Ascending aorta (tissue), 2 donors: ENCODE data around the gene IL22RA2. TPM values are rescaled to one million over a fixed set of nuclear protein-coding genes. Genes with fewer than 3 reads are reported as not detected.
"Not testable (repeated sequence)": the region's sequence is repeated elsewhere in the genome, so short reads cannot be mapped to it uniquely, and the experiment has no call there.

Experiments used
- DNase-seq, 2 donors: peaks; one replicate each; pipeline ENCODE4 v3.0.0-alpha.2; 2019; ENCODE audit warnings: low spot score in 2 of 2
- H3K27ac ChIP-seq, 2 donors: fragments of 200-600 bp; sonication (generic); one replicate each; pipeline ENCODE4 v1.5.1; 2016 to 2017; ENCODE audit warnings: mild to moderate bottlenecking in 1 of 2
- H3K27me3 ChIP-seq: fragments of 200-600 bp; sonication (generic); one replicate; pipeline ENCODE4 v1.5.1; 2017
- H3K36me3 ChIP-seq, 2 donors: fragments of 200-600 bp; sonication (generic); one replicate each; pipeline ENCODE4 v1.5.1; 2016
- H3K4me1 ChIP-seq, 2 donors: fragments of 200-600 bp; sonication (generic); one replicate each; pipeline ENCODE4 v1.5.1; 2016 to 2017; ENCODE audit warnings: mild to moderate bottlenecking in 1 of 2
- H3K4me3 ChIP-seq, 2 donors: fragments of 200-600 bp; sonication (generic); one replicate each; pipeline ENCODE4 v1.5.1; 2016 to 2017; ENCODE audit warnings: mild to moderate bottlenecking in 1 of 2
- H3K9me3 ChIP-seq, 2 donors: fragments of 200-600 bp; sonication (generic); one replicate each; pipeline ENCODE4 v1.5.1; 2016
- CTCF ChIP-seq, 3 experiments: fragments of 200-600 bp in 2 of 3; fragments of 450-650 bp in 1 of 3; sonication (generic) in 2 of 3; IDR thresholded peaks; one replicate each; pipeline ENCODE4 v1.5.1; 2016 to 2019; ENCODE audit warnings: antibody characterized with exemption in 3 of 3, mild to moderate bottlenecking in 1 of 3, moderate library complexity in 1 of 3
- intact Hi-C: fragments of 100-400 bp; cut with DNase I; formaldehyde crosslinking; loops from one replicate; pipeline ENCODE4 v1.15.1; 2023
- total RNA-seq: library from RNA; depleted of rRNA; stranded (reverse); fragments of >200 nt; gene quantifications from one replicate; pipeline ENCODE4 v1.1.0, GENCODE V29; 2016

IL22RA2 gene
- total RNA-seq, 1 donor from 2014 or later = not detected

- H3K4me1 ChIP-seq = no peaks in the 10 kb centered on the region
- no peak overlapping the region for H3K4me3 ChIP-seq
- no peak for TF ChIP-seq CTCF (IDR thresholded peaks at IDR 0.05)
- no peaks in the 10 kb centered on the region for H3K27me3 ChIP-seq
- H3K27ac ChIP-seq = no peak overlapping the region
- no peaks in the 10 kb centered on the region for H3K36me3 ChIP-seq
- peaks cover 0 to 3% of the 10 kb centered on the region in 2 donors for H3K9me3 ChIP-seq
- DNase-seq = no peak
- intact Hi-C loops = no loop called here
Measured at GRCh38 chr6:137115658-137116057, 57.8 kb downstream of the IL22RA2 start.

- intact Hi-C loops = no loop called here
- no peak for DNase-seq
- no peaks in the 10 kb centered on the region for H3K36me3 ChIP-seq
- H3K4me3 ChIP-seq = no peak overlapping the region
- no peaks in the 10 kb centered on the region for H3K9me3 ChIP-seq
- no peak for TF ChIP-seq CTCF (IDR thresholded peaks at IDR 0.05)
- no peaks in the 10 kb centered on the region for H3K27me3 ChIP-seq
- no peaks in the 10 kb centered on the region for H3K4me1 ChIP-seq
- no peak overlapping the region for H3K27ac ChIP-seq
Measured at GRCh38 chr6:137112067-137112355, 61.4 kb downstream of the IL22RA2 start.

- no peak for TF ChIP-seq CTCF (IDR thresholded peaks at IDR 0.05)
- intact Hi-C loops = no loop called here
Measured at GRCh38 chr6:137111296-137112066, 62.0 kb downstream of the IL22RA2 start.

GRCh38 chr6:137107767-137108105 is 65.7 kb downstream of the IL22RA2 start:
- no peak overlapping the region for H3K4me3 ChIP-seq
- no peaks in the 10 kb centered on the region for H3K4me1 ChIP-seq
- intact Hi-C loops = no loop called here
- no peak for DNase-seq
- TF ChIP-seq CTCF (IDR thresholded peaks at IDR 0.05) = no peak
- no peak overlapping the region for H3K27ac ChIP-seq
- no peaks in the 10 kb centered on the region for H3K27me3 ChIP-seq
- no peaks in the 10 kb centered on the region for H3K36me3 ChIP-seq
- H3K9me3 ChIP-seq = no peaks in the 10 kb centered on the region

More at GRCh38 chr6:137111296-137112066, 62.0 kb downstream of the IL22RA2 start:
- H3K27ac ChIP-seq = no peak overlapping the region
- H3K36me3 ChIP-seq = no peaks in the 10 kb centered on the region
- no peak overlapping the region for H3K4me3 ChIP-seq
- no peaks in the 10 kb centered on the region for H3K4me1 ChIP-seq
- no peaks in the 10 kb centered on the region for H3K9me3 ChIP-seq
- no peak for DNase-seq
- H3K27me3 ChIP-seq = no peaks in the 10 kb centered on the region

- H3K4me3 ChIP-seq, H3K27ac ChIP-seq, H3K27me3 ChIP-seq, H3K9me3 ChIP-seq, intact Hi-C loops, H3K4me1 ChIP-seq, DNase-seq, H3K36me3 ChIP-seq: not testable (repeated sequence)
Measured at GRCh38 chr6:137107047-137107766, 66.2 kb downstream of the IL22RA2 start.

- DNase-seq = no peak
- Histone ChIP-seq H3K9me3 (no peaks in the 10 kb centered on the region), H3K4me1 (no peaks in the 10 kb centered on the region), H3K4me3 (no peak overlapping the region), H3K36me3 (no peaks in the 10 kb centered on the region), H3K27ac (no peak overlapping the region), H3K27me3 (no peaks in the 10 kb centered on the region)
- no peak for TF ChIP-seq CTCF (IDR thresholded peaks at IDR 0.05)
- intact Hi-C loops = no loop called here
Measured at GRCh38 chr6:137106183-137106582, 67.3 kb downstream of the IL22RA2 start.
